Astrocyte (in vitro differentiated cells and primary cell): ENCODE results near the gene AGBL5.

Source experiments
- CTCF ChIP-seq: IDR thresholded peaks from 2 replicates; pipeline ENCODE4 v1.5.1; 2011; ENCODE audit warnings: low read depth, mild to moderate bottlenecking, inconsistent platforms, low read length, moderate library complexity; ENCODE audit not compliant: insufficient read depth
- EZH2 ChIP-seq: IDR thresholded peaks from 2 replicates; pipeline ENCODE4 v1.6.1; 2012; ENCODE audit warnings: mild to moderate bottlenecking, low read length, inconsistent platforms; ENCODE audit not compliant: insufficient read depth

GRCh38 chr2:27029051-27029450, 22.4 kb upstream of the AGBL5 start:
- no peak for TF ChIP-seq CTCF
- TF ChIP-seq EZH2: no peak
